SK-N-SH (cell line): ENCODE data around the gene PLAGL2. TPM values are rescaled to one million over a fixed set of nuclear protein-coding genes. Genes with fewer than 3 reads are reported as not detected.

Experiments
- CTCF ChIA-PET: fragments of 300-600, 350-600 bp; formaldehyde crosslinking; extraction: SDS; loops from one replicate; lab custom pipeline; 2021; lab: Yijun Ruan, JAX
- POLR2A ChIA-PET: fragments of 350-600 bp; sonication (Branson Sonifier 250); formaldehyde crosslinking; extraction: SDS; loops from one replicate; lab custom pipeline; 2020; ENCODE audit warnings: antibody characterized with exemption, inconsistent platforms; lab: Yijun Ruan, JAX
- DNase-seq: peaks from one replicate; pipeline ENCODE4 v3.0.0; 2012
- H2AFZ ChIP-seq: fragments of 200-600 bp; sonication (generic); 2 replicates; pipeline ENCODE4 v1.8.1; 2016; ENCODE audit warnings: antibody characterized with exemption, mild to moderate bottlenecking, low read depth
- H3F3A ChIP-seq: fragments of 200-600 bp; sonication (generic); replicated peaks from 2 replicates; pipeline ENCODE3; 2016; ENCODE audit warnings: antibody characterized with exemption, mild to moderate bottlenecking; ENCODE audit not compliant: insufficient read depth
- H3K27ac ChIP-seq, 2 experiments: fragments of 200-500 bp in 1 of 2; fragments of 200-600 bp in 1 of 2; sonication (Bioruptor generic) in 1 of 2; sonication (generic), shearing (Covaris generic) in 1 of 2; 2 replicates each; pipeline versions ENCODE4 v1.5.1 to v1.6.1; 2014 to 2016; ENCODE audit warnings: low read depth in 2 of 2, inconsistent platforms in 1 of 2, low read length in 1 of 2, mild to moderate bottlenecking in 1 of 2, mixed read lengths in 1 of 2
- H3K27me3 ChIP-seq: fragments of 200-600 bp; sonication (generic), shearing (Covaris generic); 2 replicates; pipeline ENCODE4 v1.6.1; 2016; ENCODE audit warnings: mixed run types; ENCODE audit not compliant: insufficient read depth
- H3K36me3 ChIP-seq, 2 experiments: fragments of 200-500 bp in 1 of 2; fragments of 200-600 bp in 1 of 2; sonication (Bioruptor generic) in 1 of 2; sonication (generic) in 1 of 2; replicated peaks in 1 of 2; 2 replicates each; pipeline versions ENCODE3 to v1.5.1; 2014 to 2016; ENCODE audit warnings: low read length in 1 of 2, mild to moderate bottlenecking in 1 of 2; ENCODE audit not compliant: insufficient read depth in 2 of 2, control insufficient read depth in 1 of 2
- H3K4me1 ChIP-seq, 2 experiments: fragments of 200-500 bp in 1 of 2; fragments of 200-600 bp in 1 of 2; sonication (Bioruptor generic) in 1 of 2; sonication (generic), shearing (Covaris generic) in 1 of 2; 2 replicates each; pipeline versions ENCODE4 v1.5.1 to v1.6.1; 2014 to 2016; ENCODE audit warnings: low read depth in 1 of 2, low read length in 1 of 2, mixed run types in 1 of 2; ENCODE audit not compliant: insufficient read depth in 2 of 2, control insufficient read depth in 1 of 2
- H3K4me2 ChIP-seq: fragments of 200-600 bp; sonication (generic), shearing (Covaris generic); 2 replicates; pipeline ENCODE4 v1.6.1; 2017; ENCODE audit warnings: mixed run types
- H3K4me3 ChIP-seq, 2 experiments: fragments of 200-500 bp in 1 of 2; fragments of 200-600 bp in 1 of 2; sonication (Bioruptor generic) in 1 of 2; sonication (generic), shearing (Covaris generic) in 1 of 2; 2 replicates each; pipeline versions ENCODE4 v1.5.1 to v1.8.1; 2014 to 2016; ENCODE audit warnings: low read depth in 2 of 2, inconsistent platforms in 1 of 2, low read length in 1 of 2, mild to moderate bottlenecking in 1 of 2, mixed read lengths in 1 of 2, moderate library complexity in 1 of 2
- H3K79me2 ChIP-seq: fragments of 200-600 bp; sonication (generic); 2 replicates; pipeline ENCODE4 v1.8.1; 2017; ENCODE audit warnings: mild to moderate bottlenecking; ENCODE audit not compliant: insufficient read depth
- H3K9ac ChIP-seq: fragments of 200-600 bp; sonication (generic); 2 replicates; pipeline ENCODE4 v1.6.1; 2017; ENCODE audit warnings: mixed run types
- H3K9me2 ChIP-seq: fragments of 200-600 bp; sonication (generic); 2 replicates; pipeline ENCODE4 v1.6.1; 2017; ENCODE audit warnings: mixed run types
- H3K9me3 ChIP-seq: fragments of 200-600 bp; sonication (generic); 2 replicates; pipeline ENCODE4 v1.6.1; 2017; ENCODE audit warnings: mixed run types, mild to moderate bottlenecking, moderate library complexity
- H4K20me1 ChIP-seq: fragments of 200-600 bp; sonication (generic); 2 replicates; pipeline ENCODE4 v1.6.1; 2017; ENCODE audit warnings: mild to moderate bottlenecking, mixed run types; ENCODE audit not compliant: insufficient read depth
- ELF1 ChIP-seq: IDR thresholded peaks from 2 replicates; pipeline ENCODE4 v1.4.0; 2012
- EZH2phosphoT487 ChIP-seq: fragments of 200-600 bp; sonication (generic); IDR thresholded peaks from 2 replicates; pipeline ENCODE4 v1.6.1; 2017; ENCODE audit warnings: low read depth, mixed run types, mild to moderate bottlenecking, antibody characterized with exemption, moderate library complexity, borderline replicate concordance
- FOXM1 ChIP-seq: IDR thresholded peaks from 2 replicates; pipeline ENCODE4 v1.4.0; 2012; ENCODE audit warnings: low read depth, mild to moderate bottlenecking
- IRF3 ChIP-seq: fragments of 150-350 bp; IDR thresholded peaks from 2 replicates; pipeline ENCODE4 v1.6.1; 2016; ENCODE audit warnings: mild to moderate bottlenecking, low read depth, low read length
- JUND ChIP-seq: IDR thresholded peaks from 2 replicates; pipeline ENCODE4 v1.4.0; 2012
- MAX ChIP-seq: IDR thresholded peaks from 2 replicates; pipeline ENCODE4 v1.4.0; 2012; ENCODE audit warnings: low read depth
- MEF2A ChIP-seq: IDR thresholded peaks from 2 replicates; pipeline ENCODE4 v1.4.0; 2012; ENCODE audit warnings: low read depth, borderline replicate concordance
- MXI1 ChIP-seq: IDR thresholded peaks from 2 replicates; pipeline ENCODE4 v1.6.1; 2012; ENCODE audit warnings: mild to moderate bottlenecking, low read depth, low read length, improper control_type of control experiment
- NRF1 ChIP-seq: IDR thresholded peaks from 2 replicates; pipeline ENCODE4 v1.6.1; 2012; ENCODE audit warnings: low read depth, mild to moderate bottlenecking, low read length
- POLR2AphosphoS5 ChIP-seq: IDR thresholded peaks from 2 replicates; pipeline ENCODE4 v1.6.1; 2012; ENCODE audit warnings: low read depth, low read length
- RAD21 ChIP-seq: IDR thresholded peaks from 2 replicates; pipeline ENCODE4 v1.6.1; 2012; ENCODE audit warnings: mild to moderate bottlenecking, low read length
- RCOR1 ChIP-seq: fragments of 150-350 bp; IDR thresholded peaks from 2 replicates; pipeline ENCODE4 v1.6.1; 2017; ENCODE audit warnings: antibody characterized with exemption, low read length
- REST ChIP-seq: IDR thresholded peaks from 2 replicates; pipeline ENCODE4 v1.6.1; 2012; ENCODE audit warnings: mild to moderate bottlenecking, low read depth, low read length, moderate library complexity
- RFX5 ChIP-seq: IDR thresholded peaks from 2 replicates; pipeline ENCODE4 v1.6.1; 2012; ENCODE audit warnings: mild to moderate bottlenecking, improper control_type of control experiment, low read length
- SIN3A ChIP-seq: IDR thresholded peaks from 2 replicates; pipeline ENCODE4 v1.6.1; 2012; ENCODE audit warnings: low read depth, mild to moderate bottlenecking, low read length, moderate library complexity, borderline replicate concordance
- SMC3 ChIP-seq: IDR thresholded peaks from 2 replicates; pipeline ENCODE4 v1.6.1; 2012; ENCODE audit warnings: low read depth, low read length, improper control_type of control experiment
- TAF1 ChIP-seq: IDR thresholded peaks from 2 replicates; pipeline ENCODE4 v1.6.1; 2012; ENCODE audit warnings: low read depth, mild to moderate bottlenecking, low read length, moderate library complexity, borderline replicate concordance
- TEAD4 ChIP-seq: IDR thresholded peaks from 2 replicates; pipeline ENCODE4 v1.4.0; 2012; ENCODE audit warnings: mild to moderate bottlenecking, borderline replicate concordance; ENCODE audit not compliant: insufficient read depth
- USF1 ChIP-seq: IDR thresholded peaks from 2 replicates; pipeline ENCODE4 v1.4.0; 2012; ENCODE audit warnings: low read depth, borderline replicate concordance
- WGBS: methylation state at CpG from one replicate; pipeline ENCODE4 v1.1.6; 2017; ENCODE audit warnings: low lambda C conversion rate; 5-methylcytosine and 5-hydroxymethylcytosine counted together
- polyA plus RNA-seq, 3 experiments: library from polyadenylated mRNA; depleted of rRNA; stranded (reverse); fragments of >200 nt; gene quantifications; 2 replicates each; pipeline ENCODE4 v1.2.3, GENCODE V29; 2012

The PLAGL2 gene
- polyA plus RNA-seq, 1 of the 3 experiments (the other 2 are of a cell fraction) = 4.0 TPM

- H3K4me2 ChIP-seq = no peak overlapping the region
- H3K9me2 ChIP-seq = no peaks in the 10 kb centered on the region
- H3K36me3 ChIP-seq = peaks cover 0 to 25% of the 10 kb centered on the region in 2 experiments
- ChIA-PET CTCF (interaction anchor here (1.0 kb wide), 1 partner anchor 14 kb away, joined by 3 read pairs; no protein-coding TSS in a partner anchor), POLR2A (no interaction called here)
- DNase-seq = no peak
- no peak overlapping the region for H3K9ac ChIP-seq
- H3K27me3 ChIP-seq = no peaks in the 10 kb centered on the region
- peaks cover 5% of the 10 kb centered on the region for H3F3A ChIP-seq
- no peaks in the 10 kb centered on the region for H3K9me3 ChIP-seq
- TF ChIP-seq USF1 (no peak), POLR2AphosphoS5 (no peak), SIN3A (no peak), MAX (no peak), RCOR1 (no peak), IRF3 (no peak), RFX5 (no peak), TAF1 (no peak), MXI1 (no peak), MEF2A (no peak)
- H3K4me3 ChIP-seq = no peak overlapping the region
- H3K79me2 ChIP-seq = no peaks in the 10 kb centered on the region
- H3K27ac ChIP-seq = no peak overlapping the region
- no peaks in the 10 kb centered on the region for H4K20me1 ChIP-seq
- peaks cover 0 to 2% of the 10 kb centered on the region in 2 experiments; a peak in 1 of 4 replicates for H3K4me1 ChIP-seq
- H2AFZ ChIP-seq = no peak overlapping the region
- 75% methylated on average over 2 of the region's 2 CpGs for WGBS
Measured at GRCh38 chr20:32168184-32168910, 39.2 kb downstream of the PLAGL2 start.

- DNase-seq = no peak
Measured at GRCh38 chr20:32167552-32167951, 40.0 kb downstream of the PLAGL2 start.

More at GRCh38 chr20:32167552-32167951, 40.0 kb downstream of the PLAGL2 start:
- Histone ChIP-seq H3K27me3 (no peaks in the 10 kb centered on the region), H3K9ac (no peak overlapping the region), H2AFZ (no peak overlapping the region), H3K4me3 (no peak overlapping the region), H3K36me3 (peaks cover 4 to 30% of the 10 kb centered on the region in 2 experiments), H3K27ac (no peak overlapping the region), H3K79me2 (no peaks in the 10 kb centered on the region), H3F3A (peaks cover 5% of the 10 kb centered on the region), H3K9me2 (no peaks in the 10 kb centered on the region), H3K9me3 (no peaks in the 10 kb centered on the region), H4K20me1 (no peaks in the 10 kb centered on the region), H3K4me1 (peaks cover 0 to 3% of the 10 kb centered on the region in 2 experiments; a peak in 2 of 4 replicates), H3K4me2 (no peak overlapping the region)
- ChIA-PET CTCF (interaction anchor here (1.0 kb wide), 1 partner anchor 13 kb away, joined by 3 read pairs; no protein-coding TSS in a partner anchor), POLR2A (no interaction called here)
- 96% methylated on average over 4 of the region's 4 CpGs for WGBS
- TF ChIP-seq RAD21 (no peak), JUND (no peak), MAX (no peak), REST (no peak), ELF1 (no peak), SMC3 (no peak), NRF1 (no peak), EZH2phosphoT487 (no peak), FOXM1 (no peak), TEAD4 (no peak)
